NCI-H446 treated with DMSO at 0.1 percent for 48 hours (cell line): ENCODE measurements around the gene CAPS.

Experiments
- DNase-seq: peaks from one replicate; lab custom pipeline; 2025; lab: John Stamatoyannopoulos, UW

Gene CAPS

GRCh38 chr19:5910638-5910907 is 3.5 kb upstream of the CAPS start:
- DNase-seq = no peak

- no peak for DNase-seq
Measured at GRCh38 chr19:5911366-5911765, 2.7 kb upstream of the CAPS start.

GRCh38 chr19:5914358-5914774 is 312 bp downstream of the CAPS start:
- DNase-seq = no peak

GRCh38 chr19:5914946-5915781 is 1.1 kb downstream of the CAPS start:
- no peak for DNase-seq

GRCh38 chr19:5915782-5916165 is 1.7 kb downstream of the CAPS start:
- DNase-seq = no peak

GRCh38 chr19:5916181-5916708 is 2.2 kb downstream of the CAPS start:
- DNase-seq = no peak

GRCh38 chr19:5917431-5918107 is 3.5 kb downstream of the CAPS start:
- DNase-seq = no peak

- DNase-seq = no peak
Measured at GRCh38 chr19:5918463-5919079, 4.5 kb downstream of the CAPS start.

GRCh38 chr19:5921516-5922160 is 7.6 kb downstream of the CAPS start:
- DNase-seq = no peak

GRCh38 chr19:5922161-5922545 is 8.1 kb downstream of the CAPS start:
- no peak for DNase-seq

- no peak for DNase-seq
Measured at GRCh38 chr19:5923356-5923755, 9.3 kb downstream of the CAPS start.

- no peak for DNase-seq
Measured at GRCh38 chr19:5925830-5926427, 11.9 kb downstream of the CAPS start.

GRCh38 chr19:5926641-5927440 is 12.8 kb downstream of the CAPS start:
- DNase-seq = no peak

GRCh38 chr19:5927441-5927821 is 13.4 kb downstream of the CAPS start:
- DNase-seq = no peak

- no peak for DNase-seq
Measured at GRCh38 chr19:5929179-5929578, 15.1 kb downstream of the CAPS start.

- no peak for DNase-seq
Measured at GRCh38 chr19:5929625-5930024, 15.6 kb downstream of the CAPS start.

- DNase-seq = no peak
Measured at GRCh38 chr19:5931251-5931650, 17.2 kb downstream of the CAPS start.

- DNase-seq = no peak
Measured at GRCh38 chr19:5932146-5932545, 18.1 kb downstream of the CAPS start.

- no peak for DNase-seq
Measured at GRCh38 chr19:5932609-5933262, 18.7 kb downstream of the CAPS start.

GRCh38 chr19:5933391-5934068 is 19.5 kb downstream of the CAPS start:
- no peak for DNase-seq
